Vagina (tissue), 2 donors: ENCODE data around the gene SIX3. TPM values are rescaled to one million over a fixed set of nuclear protein-coding genes. Genes with fewer than 3 reads are reported as not detected.

ENCODE experiments used
- DNase-seq, 2 donors: peaks; one replicate each; pipeline ENCODE4 v3.0.0-alpha.2; 2017; ENCODE audit errors: extremely low spot score in 2 of 2
- H3K27ac ChIP-seq: fragments of 200-600 bp; sonication (generic); one replicate; pipeline ENCODE4 v1.5.1; 2019
- H3K27me3 ChIP-seq: fragments of 200-600 bp; sonication (generic); one replicate; pipeline ENCODE4 v1.5.1; 2019
- H3K36me3 ChIP-seq, 2 donors: fragments of 200-600 bp; sonication (generic); one replicate each; pipeline ENCODE4 v1.5.1; 2017 to 2019
- H3K4me1 ChIP-seq: fragments of 200-600 bp; sonication (generic); one replicate; pipeline ENCODE4 v1.5.1; 2019
- H3K4me3 ChIP-seq, 2 donors: fragments of 200-600 bp; sonication (generic); 1 replicate in 1 of 2; 2 replicates in 1 of 2; pipeline ENCODE4 v1.5.1; 2016 to 2019
- H3K9me3 ChIP-seq: fragments of 200-600 bp; sonication (generic); one replicate; pipeline ENCODE4 v1.5.1; 2019
- CTCF ChIP-seq, 3 experiments: fragments of 450-650 bp in 2 of 3; fragments of 200-600 bp in 1 of 3; sonication (generic) in 1 of 3; IDR thresholded peaks; one replicate each; pipeline ENCODE4 v1.5.1; 2017 to 2019; ENCODE audit warnings: antibody characterized with exemption in 3 of 3, mild to moderate bottlenecking in 2 of 3, moderate library complexity in 2 of 3
- POLR2A ChIP-seq, 2 donors: fragments of 450-650 bp; IDR thresholded peaks; one replicate each; pipeline ENCODE4 v1.6.1; 2017; ENCODE audit warnings: antibody characterized with exemption in 2 of 2, mild to moderate bottlenecking in 2 of 2, moderate library complexity in 2 of 2
- POLR2AphosphoS5 ChIP-seq, 2 donors: sonication (generic); formaldehyde crosslinking; IDR thresholded peaks; one replicate each; pipeline ENCODE4 v1.9.0; 2017; ENCODE audit warnings: antibody characterized with exemption in 2 of 2, mild to moderate bottlenecking in 2 of 2, low read depth in 1 of 2; ENCODE audit not compliant: insufficient read depth in 1 of 2
- intact Hi-C: fragments of 100-400 bp; cut with DNase I; formaldehyde crosslinking; loops from one replicate; pipeline ENCODE4 v1.15.1; 2023
- total RNA-seq: library from RNA; depleted of rRNA; stranded (reverse); fragments of >200 nt; gene quantifications from one replicate; pipeline ENCODE4 v1.2.3, GENCODE V29; 2016

The SIX3 gene
- total RNA-seq, 1 donor from 2014 or later, result not detected

- peak overlapping the region; percentile 19 to 20 for H3K4me3 ChIP-seq
- H3K36me3 ChIP-seq, result no peaks in the 10 kb centered on the region
- H3K27ac ChIP-seq, result peak overlapping the region; percentile 12
- TF ChIP-seq POLR2A (IDR thresholded peaks at IDR 0.05) (no peak), POLR2AphosphoS5 (IDR thresholded peaks at IDR 0.05; ENCODE audit: insufficient read depth in 1 of 2, low read depth in 1 of 2) (peak in 1 of 2 donors; percentile 21), CTCF (IDR thresholded peaks at IDR 0.05) (peak; percentile 67 to 95 (median 92))
- no peak for DNase-seq
- H3K9me3 ChIP-seq, result no peaks in the 10 kb centered on the region
- peaks cover 54% of the 10 kb centered on the region for H3K4me1 ChIP-seq
- intact Hi-C loops, result loop anchor here (10.0 kb wide), 1 partner anchor 911 kb away; no protein-coding TSS in a partner anchor
- peaks cover 6% of the 10 kb centered on the region for H3K27me3 ChIP-seq
Measured at GRCh38 chr2:44955593-44956392, 14.3 kb downstream of the SIX3 start.

- Histone ChIP-seq H3K27me3 (peaks cover 6% of the 10 kb centered on the region), H3K27ac (peak overlapping the region; percentile 65), H3K4me3 (no peak overlapping the region), H3K36me3 (no peaks in the 10 kb centered on the region), H3K4me1 (peaks cover 52% of the 10 kb centered on the region), H3K9me3 (no peaks in the 10 kb centered on the region)
- DNase-seq, result no peak
- intact Hi-C loops, result loop anchor here (10.0 kb wide), 1 partner anchor 912 kb away; no protein-coding TSS in a partner anchor
- no peak for TF ChIP-seq POLR2AphosphoS5 (IDR thresholded peaks at IDR 0.05; ENCODE audit: insufficient read depth in 1 of 2, low read depth in 1 of 2)
- TF ChIP-seq CTCF (IDR thresholded peaks at IDR 0.05), result no peak
- no peak for TF ChIP-seq POLR2A (IDR thresholded peaks at IDR 0.05)
Measured at GRCh38 chr2:44956843-44957242, 15.3 kb downstream of the SIX3 start.

GRCh38 chr2:44957656-44958327, 16.3 kb downstream of the SIX3 start:
- Histone ChIP-seq H3K9me3 (no peaks in the 10 kb centered on the region), H3K4me3 (no peak overlapping the region), H3K27me3 (no peaks in the 10 kb centered on the region), H3K4me1 (peaks cover 42% of the 10 kb centered on the region), H3K36me3 (no peaks in the 10 kb centered on the region), H3K27ac (peak overlapping the region; percentile 65)
- TF ChIP-seq POLR2A (IDR thresholded peaks at IDR 0.05) (no peak), POLR2AphosphoS5 (IDR thresholded peaks at IDR 0.05; ENCODE audit: insufficient read depth in 1 of 2, low read depth in 1 of 2) (no peak)
- no peak for DNase-seq
- intact Hi-C loops, result loop anchor here (10.0 kb wide), 1 partner anchor 913 kb away; no protein-coding TSS in a partner anchor

GRCh38 chr2:44959855-44960254, 18.4 kb downstream of the SIX3 start:
- Histone ChIP-seq H3K36me3 (no peaks in the 10 kb centered on the region), H3K4me1 (peaks cover 33% of the 10 kb centered on the region), H3K27ac (peak overlapping the region; percentile 75), H3K27me3 (no peaks in the 10 kb centered on the region), H3K9me3 (no peaks in the 10 kb centered on the region), H3K4me3 (no peak overlapping the region)
- intact Hi-C loops, result loop anchor here (5.0 to 10.0 kb wide), 2 partner anchors 473 to 915 kb away; no protein-coding TSS in a partner anchor
- no peak for TF ChIP-seq POLR2A (IDR thresholded peaks at IDR 0.05)
- no peak for TF ChIP-seq POLR2AphosphoS5 (IDR thresholded peaks at IDR 0.05; ENCODE audit: insufficient read depth in 1 of 2, low read depth in 1 of 2)
- TF ChIP-seq CTCF (IDR thresholded peaks at IDR 0.05), result no peak
- no peak for DNase-seq

- Histone ChIP-seq H3K4me3 (no peak overlapping the region), H3K36me3 (no peaks in the 10 kb centered on the region), H3K27me3 (no peaks in the 10 kb centered on the region), H3K9me3 (no peaks in the 10 kb centered on the region), H3K4me1 (peaks cover 32% of the 10 kb centered on the region), H3K27ac (peak overlapping the region; percentile 75)
- TF ChIP-seq POLR2AphosphoS5 (IDR thresholded peaks at IDR 0.05; ENCODE audit: insufficient read depth in 1 of 2, low read depth in 1 of 2) (no peak), POLR2A (IDR thresholded peaks at IDR 0.05) (no peak), CTCF (IDR thresholded peaks at IDR 0.05) (no peak)
- intact Hi-C loops, result loop anchor here (5.0 kb wide), 1 partner anchor 474 kb away; no protein-coding TSS in a partner anchor
- DNase-seq, result no peak
Measured at GRCh38 chr2:44960871-44961270, 19.4 kb downstream of the SIX3 start.
